HEK293 (cell line): ENCODE measurements around the gene PIGN.

Source experiments
- MEIS1 ChIP-seq: sonication (generic); formaldehyde crosslinking; IDR thresholded peaks from 2 replicates; pipeline ENCODE4 v1.8.1; 2022; ENCODE audit warnings: missing genetic modification reagents, mild to moderate bottlenecking, borderline replicate concordance
- YY1 ChIP-seq: fragments of 450-650 bp; formaldehyde crosslinking; IDR thresholded peaks from 2 replicates; pipeline ENCODE4 v1.5.1; 2018; ENCODE audit warnings: missing biosample characterization, missing genetic modification characterization
- ZBTB8A ChIP-seq: fragments of 450-650 bp; formaldehyde crosslinking; IDR thresholded peaks from 2 replicates; pipeline ENCODE4 v1.5.1; 2016; ENCODE audit warnings: missing biosample characterization, missing genetic modification characterization
- ZNF138 ChIP-seq: fragments of 450-650 bp; formaldehyde crosslinking; IDR thresholded peaks from 2 replicates; pipeline ENCODE4 v1.5.1; 2016; ENCODE audit warnings: missing biosample characterization, missing genetic modification characterization, borderline replicate concordance
- ZNF302 ChIP-seq: fragments of 450-650 bp; formaldehyde crosslinking; IDR thresholded peaks from 2 replicates; pipeline ENCODE4 v1.5.1; 2016; ENCODE audit warnings: missing biosample characterization, missing genetic modification characterization, low read depth
- ZNF426 ChIP-seq: fragments of 450-650 bp; formaldehyde crosslinking; IDR thresholded peaks from 2 replicates; pipeline ENCODE4 v1.5.1; 2017; ENCODE audit warnings: missing biosample characterization, missing genetic modification characterization, mild to moderate bottlenecking, inconsistent platforms, moderate library complexity
- ZNF558 ChIP-seq: fragments of 450-650 bp; formaldehyde crosslinking; IDR thresholded peaks from 2 replicates; pipeline ENCODE4 v1.5.1; 2016; ENCODE audit warnings: missing biosample characterization, missing genetic modification characterization
- ZNF670 ChIP-seq: fragments of 450-650 bp; formaldehyde crosslinking; IDR thresholded peaks from 2 replicates; pipeline ENCODE4 v1.5.1; 2016; ENCODE audit warnings: missing biosample characterization, missing genetic modification characterization, low read depth
- ZNF792 ChIP-seq: fragments of 450-650 bp; formaldehyde crosslinking; IDR thresholded peaks from 2 replicates; pipeline ENCODE4 v1.5.1; 2016; ENCODE audit warnings: missing biosample characterization, missing genetic modification characterization
- TF ChIP-seq, protein P1 (sequence below): fragments of 450-650 bp; formaldehyde crosslinking; IDR thresholded peaks from 2 replicates; pipeline ENCODE4 v1.5.1; 2016; ENCODE audit warnings: missing biosample characterization, missing genetic modification characterization
- TF ChIP-seq, protein P2 (sequence below): fragments of 450-650 bp; formaldehyde crosslinking; IDR thresholded peaks from 2 replicates; pipeline ENCODE4 v1.5.1; 2016; ENCODE audit warnings: missing biosample characterization, missing genetic modification characterization

GRCh38 chr18:62125702-62126101 is 61.2 kb downstream of the PIGN start:
- TF ChIP-seq, protein P1, sequence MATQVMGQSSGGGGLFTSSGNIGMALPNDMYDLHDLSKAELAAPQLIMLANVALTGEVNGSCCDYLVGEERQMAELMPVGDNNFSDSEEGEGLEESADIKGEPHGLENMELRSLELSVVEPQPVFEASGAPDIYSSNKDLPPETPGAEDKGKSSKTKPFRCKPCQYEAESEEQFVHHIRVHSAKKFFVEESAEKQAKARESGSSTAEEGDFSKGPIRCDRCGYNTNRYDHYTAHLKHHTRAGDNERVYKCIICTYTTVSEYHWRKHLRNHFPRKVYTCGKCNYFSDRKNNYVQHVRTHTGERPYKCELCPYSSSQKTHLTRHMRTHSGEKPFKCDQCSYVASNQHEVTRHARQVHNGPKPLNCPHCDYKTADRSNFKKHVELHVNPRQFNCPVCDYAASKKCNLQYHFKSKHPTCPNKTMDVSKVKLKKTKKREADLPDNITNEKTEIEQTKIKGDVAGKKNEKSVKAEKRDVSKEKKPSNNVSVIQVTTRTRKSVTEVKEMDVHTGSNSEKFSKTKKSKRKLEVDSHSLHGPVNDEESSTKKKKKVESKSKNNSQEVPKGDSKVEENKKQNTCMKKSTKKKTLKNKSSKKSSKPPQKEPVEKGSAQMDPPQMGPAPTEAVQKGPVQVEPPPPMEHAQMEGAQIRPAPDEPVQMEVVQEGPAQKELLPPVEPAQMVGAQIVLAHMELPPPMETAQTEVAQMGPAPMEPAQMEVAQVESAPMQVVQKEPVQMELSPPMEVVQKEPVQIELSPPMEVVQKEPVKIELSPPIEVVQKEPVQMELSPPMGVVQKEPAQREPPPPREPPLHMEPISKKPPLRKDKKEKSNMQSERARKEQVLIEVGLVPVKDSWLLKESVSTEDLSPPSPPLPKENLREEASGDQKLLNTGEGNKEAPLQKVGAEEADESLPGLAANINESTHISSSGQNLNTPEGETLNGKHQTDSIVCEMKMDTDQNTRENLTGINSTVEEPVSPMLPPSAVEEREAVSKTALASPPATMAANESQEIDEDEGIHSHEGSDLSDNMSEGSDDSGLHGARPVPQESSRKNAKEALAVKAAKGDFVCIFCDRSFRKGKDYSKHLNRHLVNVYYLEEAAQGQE (tag by site-specific recombination): no peak
- no peak for TF ChIP-seq YY1
- TF ChIP-seq, protein P2, sequence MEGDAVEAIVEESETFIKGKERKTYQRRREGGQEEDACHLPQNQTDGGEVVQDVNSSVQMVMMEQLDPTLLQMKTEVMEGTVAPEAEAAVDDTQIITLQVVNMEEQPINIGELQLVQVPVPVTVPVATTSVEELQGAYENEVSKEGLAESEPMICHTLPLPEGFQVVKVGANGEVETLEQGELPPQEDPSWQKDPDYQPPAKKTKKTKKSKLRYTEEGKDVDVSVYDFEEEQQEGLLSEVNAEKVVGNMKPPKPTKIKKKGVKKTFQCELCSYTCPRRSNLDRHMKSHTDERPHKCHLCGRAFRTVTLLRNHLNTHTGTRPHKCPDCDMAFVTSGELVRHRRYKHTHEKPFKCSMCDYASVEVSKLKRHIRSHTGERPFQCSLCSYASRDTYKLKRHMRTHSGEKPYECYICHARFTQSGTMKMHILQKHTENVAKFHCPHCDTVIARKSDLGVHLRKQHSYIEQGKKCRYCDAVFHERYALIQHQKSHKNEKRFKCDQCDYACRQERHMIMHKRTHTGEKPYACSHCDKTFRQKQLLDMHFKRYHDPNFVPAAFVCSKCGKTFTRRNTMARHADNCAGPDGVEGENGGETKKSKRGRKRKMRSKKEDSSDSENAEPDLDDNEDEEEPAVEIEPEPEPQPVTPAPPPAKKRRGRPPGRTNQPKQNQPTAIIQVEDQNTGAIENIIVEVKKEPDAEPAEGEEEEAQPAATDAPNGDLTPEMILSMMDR: no peak
- TF ChIP-seq ZBTB8A (tag by site-specific recombination): no peak
- no peak for TF ChIP-seq MEIS1
- TF ChIP-seq ZNF558: no peak
- no peak for TF ChIP-seq ZNF792 (tag by site-specific recombination)
- no peak for TF ChIP-seq ZNF670 (tag by site-specific recombination)
- no peak for TF ChIP-seq ZNF426
- no peak for TF ChIP-seq ZNF302 (tag by site-specific recombination)
- no peak for TF ChIP-seq ZNF138 (tag by site-specific recombination)
